GM12878 (cell line): ENCODE measurements around the gene SMIM22. TPM values are rescaled to one million over a fixed set of nuclear protein-coding genes. Genes with fewer than 3 reads are reported as not detected.

Source experiments
- ATAC-seq: fragments of 200-7000 bp; cut with Tn5 transposase; 3 replicates; pipeline ENCODE4 v1.9.1; 2020; ENCODE audit warnings: mild to moderate bottlenecking, moderate library complexity
- BruUV-seq: library from RNA; stranded (reverse); fragments of 400-500 nt; replicated peaks from 2 replicates; lab custom pipeline; 2021; lab: Mats Ljungman, UMichigan
- CTCF ChIA-PET: fragments of 300-600 bp; sonication (Branson Sonifier 250); formaldehyde crosslinking; extraction: SDS; loops from one replicate; lab custom pipeline; 2021; ENCODE audit warnings: inconsistent platforms; lab: Yijun Ruan, JAX
- POLR2A ChIA-PET: fragments of 350-600 bp; formaldehyde crosslinking; extraction: SDS; loops from one replicate; lab custom pipeline; 2021; ENCODE audit warnings: inconsistent platforms; lab: Charles Lee
- RAD21 ChIA-PET: fragments of 300-600 bp; sonication (Branson Sonifier 250); formaldehyde crosslinking; loops from one replicate; lab custom pipeline; 2023; ENCODE audit warnings: antibody characterized with exemption; ENCODE audit not compliant: unreplicated experiment; lab: Charles Lee
- SMC1A ChIA-PET: fragments of 300-600 bp; sonication (Branson Sonifier 250); formaldehyde crosslinking; loops from one replicate; lab custom pipeline; 2023; ENCODE audit not compliant: unreplicated experiment, uncharacterized antibody; lab: Charles Lee
- DNase-seq: peaks from one replicate; pipeline ENCODE4 v3.0.0-alpha.2; 2011; ENCODE audit warnings: low read depth, low spot score
- FAIRE-seq: peaks from 3 replicates; lab custom pipeline; 2011; peaks lifted over from hg19 to GRCh38; lab: Jason Lieb, UNC
- H2AFZ ChIP-seq: 2 replicates; pipeline ENCODE4 v1.6.0; 2011; ENCODE audit warnings: low read depth, low read length, control low read depth; ENCODE audit not compliant: control insufficient read depth
- H3K27ac ChIP-seq: 2 replicates; pipeline ENCODE4 v1.5.1; 2011; ENCODE audit warnings: control low read depth; ENCODE audit not compliant: control insufficient read depth, insufficient read depth
- H3K27me3 ChIP-seq, 2 experiments: replicated peaks in 1 of 2; 2 replicates each; pipeline versions ENCODE4 v1.6.0 to v1.6.1; 2011; ENCODE audit warnings: low read length in 1 of 2; ENCODE audit not compliant: control insufficient read depth in 2 of 2, insufficient read depth in 2 of 2
- H3K36me3 ChIP-seq, 2 experiments: 2 replicates each; pipeline ENCODE4 v1.5.1; 2011; ENCODE audit warnings: low read length in 1 of 2; ENCODE audit not compliant: control insufficient read depth in 2 of 2, insufficient read depth in 2 of 2
- H3K4me1 ChIP-seq: 2 replicates; pipeline ENCODE4 v1.6.1; 2011; ENCODE audit warnings: mild to moderate bottlenecking, low read length, moderate library complexity, mixed read lengths; ENCODE audit not compliant: control insufficient read depth, insufficient read depth
- H3K4me2 ChIP-seq: 2 replicates; pipeline ENCODE4 v1.6.0; 2011; ENCODE audit warnings: control low read depth; ENCODE audit not compliant: control insufficient read depth, insufficient read depth
- H3K4me3 ChIP-seq: fragments of 200-600 bp; sonication (generic); 2 replicates; pipeline ENCODE4 v1.5.1; 2016
- H3K79me2 ChIP-seq: 2 replicates; pipeline ENCODE4 v1.6.0; 2011; ENCODE audit warnings: low read length; ENCODE audit not compliant: control insufficient read depth, insufficient read depth
- H3K9ac ChIP-seq: 2 replicates; pipeline ENCODE4 v1.8.0; 2011; ENCODE audit warnings: low read length, control low read depth, mixed read lengths; ENCODE audit not compliant: control insufficient read depth, insufficient read depth
- H3K9me3 ChIP-seq: replicated peaks from 3 replicates; pipeline ENCODE4 v1.5.1; 2011; ENCODE audit warnings: mild to moderate bottlenecking, low read length; ENCODE audit not compliant: control insufficient read depth, insufficient read depth
- H4K20me1 ChIP-seq: 2 replicates; pipeline ENCODE4 v1.6.0; 2011; ENCODE audit not compliant: control insufficient read depth, insufficient read depth
- PML ChIP-seq: IDR thresholded peaks from 2 replicates; pipeline ENCODE4 v1.6.1; 2012; ENCODE audit warnings: low read length, inconsistent platforms
- PRDM15 ChIP-seq: fragments of 450-650 bp; formaldehyde crosslinking; IDR thresholded peaks from 2 replicates; pipeline ENCODE4 v1.4.0; 2020; ENCODE audit warnings: mild to moderate bottlenecking, moderate library complexity
- RAD51 ChIP-seq: fragments of 450-650 bp; IDR thresholded peaks from 2 replicates; pipeline ENCODE4 v1.6.1; 2016; ENCODE audit warnings: moderate library complexity, mild to moderate bottlenecking, inconsistent platforms
- SP1 ChIP-seq: IDR thresholded peaks from one replicate; pipeline ENCODE4 v1.6.1; 2011; ENCODE audit warnings: low read depth, low read length
- ZNF24 ChIP-seq: fragments of 450-650 bp; IDR thresholded peaks from 2 replicates; pipeline ENCODE4 v1.6.1; 2017; ENCODE audit warnings: antibody characterized with exemption, mild to moderate bottlenecking
- ZNF622 ChIP-seq: fragments of 450-650 bp; IDR thresholded peaks from 2 replicates; pipeline ENCODE4 v1.6.1; 2017; ENCODE audit warnings: mild to moderate bottlenecking, inconsistent platforms
- WGBS: methylation state at CpG from one replicate; pipeline ENCODE4 v1.1.6; 2016; ENCODE audit warnings: low lambda C conversion rate; ENCODE audit not compliant: insufficient replicate concordance, insufficient coverage; ENCODE audit errors: missing lambda C conversion rate; 5-methylcytosine and 5-hydroxymethylcytosine counted together
- in situ Hi-C: fragments of 300-500 bp; cut with MboI; formaldehyde crosslinking; loops from 9 replicates; pipeline ENCODE4 v1.14.3; 2018; ENCODE audit warnings: mixed read lengths
- intact Hi-C: fragments of 100-400 bp; cut with micrococcal nuclease; formaldehyde crosslinking; loops from one replicate; pipeline ENCODE4 v1.14.2; 2022; ENCODE audit not compliant: unreplicated experiment
- polyA plus RNA-seq, 11 experiments: library from polyadenylated mRNA; depleted of rRNA in 4 of 11; unstranded in 6 of 11; stranded (reverse) in 5 of 11; fragments of >200 nt; fragmentation: Nextera tagmentation in 4 of 11; fragmentation: Illumina TruSeq in 1 of 11; extraction: Ambion mirVana in 4 of 11; extraction: Trizol in 1 of 11; gene quantifications; 1 replicate in 1 of 11; 2 replicates in 10 of 11; pipeline versions ENCODE4 v1.2.1 to v1.2.3, GENCODE V29; 2011 to 2016; ENCODE audit warnings: inconsistent platforms in 2 of 11, missing spikeins in 2 of 11, low read depth in 1 of 11
- total RNA-seq, 4 experiments: library from RNA; depleted of rRNA in 3 of 4; stranded (reverse); fragments of >200 nt in 3 of 4; fragmentation: Illumina TruSeq in 1 of 4; extraction: Trizol in 1 of 4; gene quantifications; 2 replicates each; pipeline versions ENCODE4 v1.2.1 to v1.2.3, GENCODE V29; 2013 to 2021
- TF ChIP-seq, protein P1 (sequence below): fragments of 450-650 bp; formaldehyde crosslinking; IDR thresholded peaks from 2 replicates; pipeline ENCODE4 v1.5.0; 2022; ENCODE audit warnings: mild to moderate bottlenecking, missing genetic modification characterization
- TF ChIP-seq, protein P2 (sequence below): IDR thresholded peaks from 2 replicates; pipeline ENCODE4 v1.6.1; 2011; ENCODE audit warnings: low read depth, mild to moderate bottlenecking, low read length, moderate library complexity, borderline replicate concordance; ENCODE audit errors: extremely low read depth
- TF ChIP-seq, protein P3 (sequence below): IDR thresholded peaks from 2 replicates; pipeline ENCODE4 v1.6.1; 2011; ENCODE audit warnings: low read depth, low read length, improper control_type of control experiment, borderline replicate concordance

Gene SMIM22
- total and polyA plus RNA-seq, 10 of the 15 experiments (the other 5 are each of a cell fraction or from before 2014, with no cell fraction given): 0.83 TPM; not detected in 9

DNA sequence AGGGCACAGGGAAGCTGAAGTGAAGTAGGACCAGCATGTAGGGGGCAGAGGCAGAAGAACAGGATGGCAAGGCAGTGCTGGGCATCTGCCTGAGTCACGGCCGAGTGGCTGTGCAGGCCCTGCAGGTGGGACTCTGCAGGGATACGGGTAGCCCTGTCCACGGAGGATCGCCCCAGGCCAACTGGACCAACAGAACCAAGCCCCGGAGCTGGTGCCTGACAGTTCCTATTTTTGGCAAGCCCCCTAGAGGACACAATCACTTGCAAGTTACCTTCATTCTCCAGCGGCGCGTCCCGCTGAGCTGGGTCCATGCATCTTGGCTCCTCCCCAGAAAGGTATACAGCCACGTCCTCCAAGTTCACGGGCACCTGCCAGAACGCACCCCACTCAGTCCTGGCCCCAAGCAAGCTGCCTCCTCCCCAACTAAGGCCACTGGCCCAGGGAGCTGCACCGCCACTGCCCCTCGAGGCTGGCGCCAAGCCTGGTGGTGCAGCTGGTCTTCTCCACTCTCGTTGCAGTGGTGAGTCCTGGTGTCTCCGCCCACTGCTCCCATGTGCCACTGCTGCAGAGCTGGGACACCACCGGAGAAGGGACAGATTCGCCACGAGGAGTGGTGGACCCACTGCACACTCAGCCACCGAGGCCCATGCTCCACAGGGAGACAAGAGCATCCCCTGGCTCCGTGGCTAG lies 34.8 kb upstream of the SMIM22 start (continued):
- TF ChIP-seq, protein P1, sequence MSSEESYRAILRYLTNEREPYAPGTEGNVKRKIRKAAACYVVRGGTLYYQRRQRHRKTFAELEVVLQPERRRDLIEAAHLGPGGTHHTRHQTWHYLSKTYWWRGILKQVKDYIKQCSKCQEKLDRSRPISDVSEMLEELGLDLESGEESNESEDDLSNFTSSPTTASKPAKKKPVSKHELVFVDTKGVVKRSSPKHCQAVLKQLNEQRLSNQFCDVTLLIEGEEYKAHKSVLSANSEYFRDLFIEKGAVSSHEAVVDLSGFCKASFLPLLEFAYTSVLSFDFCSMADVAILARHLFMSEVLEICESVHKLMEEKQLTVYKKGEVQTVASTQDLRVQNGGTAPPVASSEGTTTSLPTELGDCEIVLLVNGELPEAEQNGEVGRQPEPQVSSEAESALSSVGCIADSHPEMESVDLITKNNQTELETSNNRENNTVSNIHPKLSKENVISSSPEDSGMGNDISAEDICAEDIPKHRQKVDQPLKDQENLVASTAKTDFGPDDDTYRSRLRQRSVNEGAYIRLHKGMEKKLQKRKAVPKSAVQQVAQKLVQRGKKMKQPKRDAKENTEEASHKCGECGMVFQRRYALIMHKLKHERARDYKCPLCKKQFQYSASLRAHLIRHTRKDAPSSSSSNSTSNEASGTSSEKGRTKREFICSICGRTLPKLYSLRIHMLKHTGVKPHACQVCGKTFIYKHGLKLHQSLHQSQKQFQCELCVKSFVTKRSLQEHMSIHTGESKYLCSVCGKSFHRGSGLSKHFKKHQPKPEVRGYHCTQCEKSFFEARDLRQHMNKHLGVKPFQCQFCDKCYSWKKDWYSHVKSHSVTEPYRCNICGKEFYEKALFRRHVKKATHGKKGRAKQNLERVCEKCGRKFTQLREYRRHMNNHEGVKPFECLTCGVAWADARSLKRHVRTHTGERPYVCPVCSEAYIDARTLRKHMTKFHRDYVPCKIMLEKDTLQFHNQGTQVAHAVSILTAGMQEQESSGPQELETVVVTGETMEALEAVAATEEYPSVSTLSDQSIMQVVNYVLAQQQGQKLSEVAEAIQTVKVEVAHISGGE: no peak

DNA sequence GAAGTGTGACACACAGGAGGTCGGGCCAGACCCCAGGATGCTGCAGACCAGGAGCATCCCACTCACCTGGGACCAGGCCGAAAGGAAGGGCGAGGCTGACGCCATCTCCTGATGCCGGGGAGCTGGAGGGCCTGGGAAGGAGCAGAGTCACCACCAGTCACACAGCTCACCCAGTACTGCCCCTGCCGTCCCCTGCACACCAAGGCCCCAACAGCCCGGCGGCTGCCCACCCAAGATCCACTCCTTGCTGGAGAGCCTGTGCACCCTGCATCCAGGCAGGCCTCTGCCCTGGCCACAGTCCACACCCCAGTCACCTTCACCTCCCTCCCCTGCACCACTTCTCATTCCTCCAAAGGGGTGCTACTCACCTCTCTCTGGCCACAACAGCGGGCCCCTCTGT lies 33.0 kb upstream of the SMIM22 start:
- Histone ChIP-seq H3K9ac (no peak overlapping the region), H3K9me3 (no peaks in the 10 kb centered on the region), H3K27me3 (no peaks in the 10 kb centered on the region), H3K4me1 (peaks cover 5% of the 10 kb centered on the region; the same call in 1 of the 2 replicates), H3K27ac (no peak overlapping the region), H3K36me3 (peaks cover 3 to 12% of the 10 kb centered on the region in 2 experiments), H3K4me3 (no peak overlapping the region), H2AFZ (no peak overlapping the region), H3K4me2 (no peak overlapping the region), H3K79me2 (peaks cover 17% of the 10 kb centered on the region), H4K20me1 (no peaks in the 10 kb centered on the region)
- SMC1A ChIA-PET: no interaction called here
- no peak for FAIRE-seq
- DNase-seq: no peak
- in situ Hi-C loops (no loop called here), intact Hi-C loops (no loop called here)
- CTCF ChIA-PET: interaction anchor here (0.6 kb wide), 1 partner anchor 47 kb away, joined by 4 read pairs; no protein-coding TSS in a partner anchor
- no peak for ATAC-seq
- WGBS: 98% methylated on average over 7 of the region's 9 CpGs
- TF ChIP-seq ZNF622 (no peak), PML (no peak), ZNF24 (no peak), RAD51 (no peak), SP1 (no peak), PRDM15 (CRISPR knock-in tag) (no peak)
- TF ChIP-seq, protein P2, sequence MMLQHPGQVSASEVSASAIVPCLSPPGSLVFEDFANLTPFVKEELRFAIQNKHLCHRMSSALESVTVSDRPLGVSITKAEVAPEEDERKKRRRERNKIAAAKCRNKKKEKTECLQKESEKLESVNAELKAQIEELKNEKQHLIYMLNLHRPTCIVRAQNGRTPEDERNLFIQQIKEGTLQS: no peak
- TF ChIP-seq, protein P3, sequence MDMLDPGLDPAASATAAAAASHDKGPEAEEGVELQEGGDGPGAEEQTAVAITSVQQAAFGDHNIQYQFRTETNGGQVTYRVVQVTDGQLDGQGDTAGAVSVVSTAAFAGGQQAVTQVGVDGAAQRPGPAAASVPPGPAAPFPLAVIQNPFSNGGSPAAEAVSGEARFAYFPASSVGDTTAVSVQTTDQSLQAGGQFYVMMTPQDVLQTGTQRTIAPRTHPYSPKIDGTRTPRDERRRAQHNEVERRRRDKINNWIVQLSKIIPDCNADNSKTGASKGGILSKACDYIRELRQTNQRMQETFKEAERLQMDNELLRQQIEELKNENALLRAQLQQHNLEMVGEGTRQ: no peak
- POLR2A ChIA-PET: no interaction called here
- RAD21 ChIA-PET: no interaction called here
- no TSS peak for BruUV-seq
